Suppressor macrophage treated with lipopolysaccharide for 4 hours (primary cell): ENCODE data around the gene BMPR2.
"Not testable (repeated sequence)": the region's sequence is repeated elsewhere in the genome, so short reads cannot be mapped to it uniquely, and the experiment has no call there.

Source experiments
- DNase-seq: peaks from one replicate; pipeline ENCODE4 v3.0.0-alpha.2; 2020

BMPR2 gene

DNA sequence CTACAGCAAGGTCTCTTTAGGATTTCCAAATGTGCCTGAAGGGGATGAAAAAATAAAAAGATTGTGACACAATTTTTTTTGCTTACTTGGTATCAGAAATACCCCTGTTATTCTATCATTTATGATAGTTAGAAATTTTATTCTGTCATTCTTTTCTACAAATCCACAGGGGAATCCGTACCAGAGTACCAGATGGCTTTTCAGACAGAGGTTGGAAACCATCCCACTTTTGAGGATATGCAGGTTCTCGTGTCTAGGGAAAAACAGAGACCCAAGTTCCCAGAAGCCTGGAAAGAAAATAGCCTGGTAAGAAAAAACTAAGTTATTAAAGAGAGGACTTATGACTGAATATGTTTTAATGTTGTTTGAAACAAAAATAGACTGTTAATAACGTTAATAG lies 166.0 kb downstream of the BMPR2 start:
- no peak for DNase-seq

GRCh38 chr2:202545523-202545922 lies 169.4 kb downstream of the BMPR2 start:
- no peak for DNase-seq

- no peak for DNase-seq
Measured at GRCh38 chr2:202545931-202546330, 169.8 kb downstream of the BMPR2 start.

- not testable (repeated sequence) for DNase-seq
Measured at GRCh38 chr2:202546499-202547141, 170.5 kb downstream of the BMPR2 start.

GRCh38 chr2:202548240-202548639 lies 172.1 kb downstream of the BMPR2 start:
- no peak for DNase-seq

- not testable (repeated sequence) for DNase-seq
Measured at GRCh38 chr2:202551000-202551399, 174.9 kb downstream of the BMPR2 start.

DNA sequence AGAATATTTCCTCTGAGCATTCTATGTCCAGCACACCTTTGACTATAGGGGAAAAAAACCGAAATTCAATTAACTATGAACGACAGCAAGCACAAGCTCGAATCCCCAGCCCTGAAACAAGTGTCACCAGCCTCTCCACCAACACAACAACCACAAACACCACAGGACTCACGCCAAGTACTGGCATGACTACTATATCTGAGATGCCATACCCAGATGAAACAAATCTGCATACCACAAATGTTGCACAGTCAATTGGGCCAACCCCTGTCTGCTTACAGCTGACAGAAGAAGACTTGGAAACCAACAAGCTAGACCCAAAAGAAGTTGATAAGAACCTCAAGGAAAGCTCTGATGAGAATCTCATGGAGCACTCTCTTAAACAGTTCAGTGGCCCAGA lies 179.2 kb downstream of the BMPR2 start:
- no peak for DNase-seq

DNA sequence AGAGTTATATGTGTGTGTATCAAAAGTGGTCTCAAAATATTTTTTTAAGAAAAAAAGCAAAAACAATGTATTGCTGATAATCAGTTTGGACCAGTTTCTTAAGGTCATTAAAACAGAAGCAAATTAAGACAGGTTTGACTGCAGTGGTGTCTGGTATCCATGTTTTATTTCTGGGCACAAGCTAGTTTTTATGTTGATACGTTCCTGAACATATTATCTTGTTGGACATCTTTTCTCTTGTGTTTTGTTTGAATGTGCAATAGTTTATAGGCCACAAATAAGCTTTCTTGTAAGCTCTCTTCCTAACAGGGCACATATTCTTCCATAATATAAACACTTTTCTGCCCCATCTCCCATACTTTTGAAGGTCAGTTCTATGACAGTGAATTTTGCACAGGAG lies 184.1 kb downstream of the BMPR2 start:
- DNase-seq = no peak

- DNase-seq = no peak
Measured at GRCh38 chr2:202564226-202564625, 188.1 kb downstream of the BMPR2 start.

DNA sequence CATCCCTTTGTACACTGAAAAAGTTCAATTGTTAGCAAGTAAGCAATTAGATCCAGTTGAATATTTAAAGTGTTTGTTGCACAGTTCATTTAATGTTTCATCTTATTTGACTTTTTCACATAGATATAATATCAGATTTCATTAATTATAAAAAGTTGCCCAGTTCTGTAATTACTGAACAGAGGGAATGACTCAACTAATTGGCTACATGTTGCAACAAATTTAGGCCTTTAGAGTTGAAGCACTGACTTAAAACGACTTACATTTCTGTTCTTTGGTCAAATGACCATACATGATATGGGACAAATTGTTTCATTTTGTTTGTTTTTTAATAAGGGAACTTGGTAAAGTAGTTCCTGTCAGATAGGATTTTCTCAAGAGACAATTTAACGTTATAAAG lies 190.2 kb downstream of the BMPR2 start:
- no peak for DNase-seq

- DNase-seq = no peak
Measured at GRCh38 chr2:202574541-202574940, 198.4 kb downstream of the BMPR2 start.

- DNase-seq = not testable (repeated sequence)
Measured at GRCh38 chr2:202575194-202575593, 199.1 kb downstream of the BMPR2 start.

DNA sequence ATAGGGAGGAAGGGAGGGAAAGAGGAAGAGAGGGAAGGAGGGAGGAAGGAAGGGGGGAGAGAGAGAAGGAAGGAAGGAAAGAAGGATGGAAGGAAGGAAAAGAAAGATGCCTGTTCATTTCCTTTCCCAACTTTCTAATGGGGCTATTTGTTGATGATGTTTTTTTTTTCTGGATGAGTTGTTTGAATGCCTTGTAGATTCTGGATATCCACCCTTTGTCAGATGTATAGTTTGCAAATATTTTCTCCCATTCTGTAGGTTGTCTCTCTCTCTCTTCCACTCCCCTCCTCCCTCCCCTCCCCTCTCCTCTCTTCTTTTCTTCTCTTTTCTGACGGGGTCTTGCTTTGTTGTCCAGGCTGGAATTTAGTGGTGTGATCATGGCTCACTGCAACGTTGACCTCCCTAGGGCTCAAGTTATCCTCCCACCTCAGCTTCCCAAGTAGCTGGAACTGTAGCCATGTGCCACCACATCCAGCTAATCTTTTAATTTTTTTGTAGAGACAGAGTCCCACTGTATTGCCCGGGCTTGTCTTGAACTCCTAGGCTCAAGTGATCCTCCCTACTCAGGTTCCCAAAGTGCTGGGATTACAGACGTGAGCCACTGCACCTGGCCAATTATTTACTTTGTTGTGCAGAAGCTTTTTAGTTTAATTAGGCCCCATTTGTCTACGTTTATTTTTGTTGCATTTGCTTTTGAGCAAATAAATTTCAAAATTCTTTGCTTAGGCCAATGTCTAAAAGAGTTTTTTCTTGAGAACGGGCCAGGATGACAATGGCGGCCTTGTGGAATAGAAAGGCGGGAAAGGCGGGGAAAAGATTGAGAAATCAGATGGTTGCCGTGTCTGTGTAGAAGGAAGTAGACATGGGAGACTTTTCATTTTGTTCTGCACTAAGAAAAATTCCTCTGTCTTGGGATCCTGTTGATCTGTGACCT lies 201.4 kb downstream of the BMPR2 start:
- DNase-seq = no peak

DNA sequence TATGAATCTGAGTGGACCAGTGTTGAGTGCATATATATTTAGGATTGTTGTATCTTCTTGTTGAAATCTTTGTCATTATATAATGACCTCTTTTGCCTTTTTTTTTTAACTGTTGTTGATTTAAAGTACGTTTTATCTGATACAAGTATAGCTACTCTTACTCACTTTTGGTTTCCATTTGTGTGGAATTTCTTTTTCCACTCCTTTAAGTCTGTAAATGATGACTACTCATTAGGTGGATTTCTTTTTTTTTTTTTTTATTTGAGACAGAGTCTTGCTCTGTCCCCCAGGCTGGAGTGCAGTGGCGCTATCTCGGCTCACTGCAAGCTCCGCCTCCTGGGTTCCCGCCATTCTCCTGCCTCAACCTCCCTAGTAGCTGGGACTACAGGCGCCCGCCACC lies 206.7 kb downstream of the BMPR2 start:
- DNase-seq = not testable (repeated sequence)

GRCh38 chr2:202583709-202584219 lies 207.6 kb downstream of the BMPR2 start:
- DNase-seq = no peak

- DNase-seq = peak; percentile 84
Measured at GRCh38 chr2:202588647-202589581, 212.8 kb downstream of the BMPR2 start.

GRCh38 chr2:202589582-202589949 lies 213.4 kb downstream of the BMPR2 start:
- DNase-seq = no peak

DNA sequence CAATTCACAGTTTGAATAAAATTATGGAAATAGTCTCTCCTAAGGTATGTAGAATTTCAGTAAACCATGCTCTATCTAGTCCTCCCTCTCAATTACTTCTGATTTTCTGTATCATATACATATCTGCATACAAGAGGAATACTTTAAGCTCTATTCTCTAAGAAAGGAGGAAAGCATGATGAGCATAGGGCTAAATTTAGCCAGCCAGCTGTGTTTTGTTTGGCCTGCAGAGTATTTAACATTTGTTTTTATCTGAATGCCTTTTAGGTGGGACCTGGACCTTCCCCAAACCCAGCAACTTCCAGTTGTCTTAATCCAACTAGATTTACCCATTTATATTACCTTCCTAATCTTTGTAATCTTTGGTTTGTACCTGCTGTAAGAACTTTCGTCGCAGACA lies 216.4 kb downstream of the BMPR2 start:
- DNase-seq = no peak

GRCh38 chr2:202599105-202599504 lies 223.0 kb downstream of the BMPR2 start:
- DNase-seq = no peak

DNA sequence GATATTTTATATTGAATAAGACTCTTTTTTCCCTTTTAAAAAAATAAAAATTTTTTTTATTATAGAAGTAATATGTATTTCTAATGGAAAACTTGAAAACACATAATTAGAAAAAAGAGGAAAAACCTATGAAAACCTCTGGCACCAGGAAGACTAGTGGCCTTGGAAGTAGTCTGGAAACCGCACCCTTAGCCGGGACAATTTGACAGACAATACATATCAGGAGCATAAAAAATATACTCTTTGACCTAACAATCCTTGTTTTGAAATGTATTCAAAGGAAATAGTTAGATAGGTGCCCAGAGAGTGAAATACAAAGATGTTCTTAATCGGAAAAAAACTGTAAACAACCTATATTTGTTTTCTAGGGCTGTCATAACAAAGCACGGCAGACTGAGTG lies 223.8 kb downstream of the BMPR2 start:
- DNase-seq = no peak

DNA sequence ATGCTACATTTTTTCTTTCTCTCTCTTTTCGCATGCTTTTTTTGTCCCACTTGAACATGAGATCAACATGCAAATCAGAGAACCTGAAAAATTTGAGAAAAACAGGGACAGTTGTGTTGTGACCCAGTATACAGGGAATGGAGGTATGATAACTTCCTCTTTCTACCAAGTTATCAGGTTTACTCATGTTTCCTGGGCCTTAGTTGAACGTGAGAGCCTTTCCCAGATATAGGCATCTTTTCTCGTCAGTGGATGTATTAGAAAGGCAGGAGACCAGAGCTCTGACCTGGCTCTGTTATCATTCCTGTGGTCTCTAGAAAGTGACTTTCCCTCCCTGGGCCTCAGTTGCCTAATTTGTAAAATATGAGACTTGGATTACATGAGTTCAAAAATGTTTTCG lies 228.6 kb downstream of the BMPR2 start:
- DNase-seq = no peak

GRCh38 chr2:202605174-202605573 lies 229.0 kb downstream of the BMPR2 start:
- DNase-seq = no peak
